OCI-LY1 (cell line): ENCODE measurements around the gene PRSS33.

Source experiments
- H2AFZ ChIP-seq: fragments of 200-600 bp; sonication (generic), shearing (Covaris generic); 2 replicates; pipeline ENCODE4 v1.6.0; 2014; ENCODE audit warnings: antibody characterized with exemption, mild to moderate bottlenecking, low read length
- H3F3A ChIP-seq: fragments of 200-600 bp; sonication (generic), shearing (Covaris generic); 2 replicates; pipeline ENCODE4 v1.6.0; 2014; ENCODE audit warnings: mild to moderate bottlenecking, antibody characterized with exemption, low read length, moderate library complexity; ENCODE audit not compliant: insufficient read depth
- H3K27ac ChIP-seq: fragments of 200-600 bp; sonication (generic); 2 replicates; pipeline ENCODE4 v1.5.1; 2014; ENCODE audit warnings: low read length, mixed run types, mild to moderate bottlenecking, low read depth; ENCODE audit not compliant: poor library complexity, severe bottlenecking
- H3K27me3 ChIP-seq: fragments of 200-600 bp; sonication (generic); 2 replicates; pipeline ENCODE4 v1.6.0; 2014; ENCODE audit warnings: antibody characterized with exemption, mild to moderate bottlenecking, low read length, moderate library complexity; ENCODE audit not compliant: insufficient read depth
- H3K36me3 ChIP-seq: fragments of 200-600 bp; sonication (generic); 2 replicates; pipeline ENCODE4 v1.6.1; 2014; ENCODE audit warnings: mild to moderate bottlenecking, antibody characterized with exemption, low read length, moderate library complexity, mixed read lengths; ENCODE audit not compliant: insufficient read depth
- H3K4me1 ChIP-seq: fragments of 200-600 bp; sonication (generic); 2 replicates; pipeline ENCODE4 v1.5.1; 2014; ENCODE audit warnings: mild to moderate bottlenecking, low read length, moderate library complexity; ENCODE audit not compliant: insufficient read depth, severe bottlenecking
- H3K4me2 ChIP-seq: fragments of 200-600 bp; sonication (generic), shearing (Covaris generic); 2 replicates; pipeline ENCODE4 v1.6.1; 2014; ENCODE audit warnings: low read length
- H3K4me3 ChIP-seq: fragments of 200-600 bp; sonication (generic); 2 replicates; pipeline ENCODE4 v1.5.1; 2014; ENCODE audit warnings: low read length, low read depth, mild to moderate bottlenecking, mixed read lengths; ENCODE audit not compliant: poor library complexity, severe bottlenecking
- H3K79me2 ChIP-seq: fragments of 200-600 bp; shearing (Covaris generic); 2 replicates; pipeline ENCODE4 v1.6.1; 2016; ENCODE audit warnings: mixed run types, low read length, mixed read lengths; ENCODE audit not compliant: insufficient read depth
- H3K9ac ChIP-seq: fragments of 200-600 bp; sonication (generic), shearing (Covaris generic); 2 replicates; pipeline ENCODE4 v1.6.1; 2014; ENCODE audit warnings: mild to moderate bottlenecking, low read length, mixed read lengths
- H3K9me2 ChIP-seq: fragments of 200-600 bp; sonication (generic), shearing (Covaris generic); 2 replicates; pipeline ENCODE4 v1.6.1; 2014; ENCODE audit warnings: low read depth, mild to moderate bottlenecking, low read length, mixed read lengths
- H3K9me3 ChIP-seq: fragments of 200-600 bp; shearing (Covaris generic); 2 replicates; pipeline ENCODE4 v1.6.1; 2014; ENCODE audit warnings: low read length, mixed read lengths
- H4K20me1 ChIP-seq: fragments of 200-600 bp; sonication (generic), shearing (Covaris generic); 2 replicates; pipeline ENCODE4 v1.6.0; 2016; ENCODE audit warnings: mild to moderate bottlenecking, low read length; ENCODE audit not compliant: insufficient read depth
- CTCF ChIP-seq: fragments of 200-600 bp; sonication (generic), shearing (Covaris generic); IDR thresholded peaks from 2 replicates; pipeline ENCODE4 v1.5.1; 2017; ENCODE audit warnings: mild to moderate bottlenecking, antibody characterized with exemption, low read length, moderate library complexity, mixed read lengths
- EZH2 ChIP-seq: fragments of 200-600 bp; sonication (generic), shearing (Covaris generic); IDR thresholded peaks from 2 replicates; pipeline ENCODE4 v1.8.0; 2017; ENCODE audit warnings: borderline replicate concordance, mixed run types, mild to moderate bottlenecking, antibody characterized with exemption, low read length, moderate library complexity, mixed read lengths

PRSS33 gene

GRCh38 chr16:2782583-2783351 lies 4.6 kb downstream of the PRSS33 start:
- Histone ChIP-seq H3K4me3 (no peak overlapping the region), H3K27ac (no peak overlapping the region), H3K79me2 (no peaks in the 10 kb centered on the region), H3K9me3 (no peaks in the 10 kb centered on the region), H2AFZ (no peak overlapping the region), H3K9me2 (no peaks in the 10 kb centered on the region), H3K27me3 (no peaks in the 10 kb centered on the region; the same call in 1 of the 2 replicates), H4K20me1 (no peaks in the 10 kb centered on the region), H3K36me3 (no peaks in the 10 kb centered on the region; the same call in 1 of the 2 replicates), H3F3A (no peaks in the 10 kb centered on the region), H3K9ac (no peak overlapping the region), H3K4me2 (no peak overlapping the region), H3K4me1 (peaks cover 9% of the 10 kb centered on the region)
- TF ChIP-seq CTCF (no peak), EZH2 (no peak)

GRCh38 chr16:2779978-2780898 lies 7.1 kb downstream of the PRSS33 start:
- Histone ChIP-seq H3K27me3 (no peaks in the 10 kb centered on the region), H3K4me1 (peaks cover 21% of the 10 kb centered on the region), H4K20me1 (no peaks in the 10 kb centered on the region), H3K9me3 (no peaks in the 10 kb centered on the region), H3K4me2 (no peak overlapping the region), H3F3A (no peaks in the 10 kb centered on the region), H3K36me3 (peaks cover 3% of the 10 kb centered on the region), H2AFZ (no peak overlapping the region), H3K79me2 (peaks cover 14% of the 10 kb centered on the region), H3K4me3 (no peak overlapping the region), H3K9ac (no peak overlapping the region), H3K9me2 (no peaks in the 10 kb centered on the region), H3K27ac (no peak overlapping the region)
- TF ChIP-seq CTCF (no peak), EZH2 (no peak)

- TF ChIP-seq EZH2 (no peak), CTCF (no peak)
- Histone ChIP-seq H3K4me1 (peaks cover 24% of the 10 kb centered on the region), H3K36me3 (peaks cover 10% of the 10 kb centered on the region), H3K79me2 (peaks cover 14% of the 10 kb centered on the region), H3K4me3 (no peak overlapping the region), H3K9ac (no peak overlapping the region), H2AFZ (no peak overlapping the region), H3F3A (no peaks in the 10 kb centered on the region), H3K4me2 (no peak overlapping the region), H3K9me2 (no peaks in the 10 kb centered on the region), H4K20me1 (no peaks in the 10 kb centered on the region), H3K27ac (no peak overlapping the region), H3K27me3 (no peaks in the 10 kb centered on the region), H3K9me3 (no peaks in the 10 kb centered on the region)
Observed at GRCh38 chr16:2779151-2779920, 8.0 kb downstream of the PRSS33 start.
